GM04504 (cell line): ENCODE results near the gene STEEP1.

Experiments
- DNase-seq: peaks from one replicate; pipeline ENCODE4 v3.0.0-alpha.2; 2012; ENCODE audit warnings: low read depth

STEEP1 gene

GRCh38 chrX:119488749-119489148 lies 76.5 kb downstream of the STEEP1 start:
- DNase-seq = no peak
